SK-N-SH treated with all-trans-retinoic acid at 6 μM for 48 hours (cell line): Measurements from ENCODE around the gene PRKD2.

Experiments used
- ATAC-seq: fragments of 200-7000 bp; cut with Tn5 transposase; 3 replicates; pipeline ENCODE4 v1.9.1; 2020; ENCODE audit warnings: mild to moderate bottlenecking, moderate library complexity
- ARNTL ChIP-seq: fragments of 450-650 bp; formaldehyde crosslinking; IDR thresholded peaks from 2 replicates; pipeline ENCODE4 v1.5.0; 2020; ENCODE audit warnings: low read depth, mild to moderate bottlenecking, moderate library complexity, borderline replicate concordance
- BACH2 ChIP-seq: fragments of 250-450 bp; sonication (Bioruptor Pico); IDR thresholded peaks from 2 replicates; pipeline ENCODE4 v1.9.0; 2021; ENCODE audit warnings: mild to moderate bottlenecking, borderline replicate concordance
- CSDC2 ChIP-seq: fragments of 250-450 bp; sonication (Bioruptor Pico); IDR thresholded peaks from 2 replicates; pipeline ENCODE4 v1.5.0; 2020; ENCODE audit warnings: mild to moderate bottlenecking, moderate library complexity
- ESRRG ChIP-seq: fragments of 250-450 bp; sonication (Bioruptor Pico); IDR thresholded peaks from 2 replicates; pipeline ENCODE4 v1.6.1; 2021; ENCODE audit warnings: mild to moderate bottlenecking
- ISL1 ChIP-seq: fragments of 250-450 bp; sonication (Bioruptor Pico); IDR thresholded peaks from 2 replicates; pipeline ENCODE4 v2.1.2; 2022; ENCODE audit warnings: mild to moderate bottlenecking, moderate library complexity
- OSR1 ChIP-seq: fragments of 250-450 bp; sonication (Bioruptor Pico); IDR thresholded peaks from 2 replicates; pipeline ENCODE4 v1.8.0; 2022; ENCODE audit warnings: moderate library complexity, mild to moderate bottlenecking, inconsistent platforms
- PPARA ChIP-seq: fragments of 250-450 bp; sonication (Bioruptor Pico); IDR thresholded peaks from 2 replicates; pipeline ENCODE4 v1.5.0; 2020; ENCODE audit warnings: mild to moderate bottlenecking, borderline replicate concordance
- SNAI2 ChIP-seq: fragments of 250-450 bp; sonication (Bioruptor Pico); IDR thresholded peaks from 2 replicates; pipeline ENCODE4 v1.5.0; 2020; ENCODE audit warnings: mild to moderate bottlenecking, moderate library complexity
- TCF4 ChIP-seq: fragments of 250-450 bp; sonication (Bioruptor Pico); IDR thresholded peaks from 2 replicates; pipeline ENCODE4 v1.8.0; 2021; ENCODE audit warnings: mild to moderate bottlenecking, moderate library complexity, borderline replicate concordance
- TOX ChIP-seq: fragments of 250-450 bp; sonication (Bioruptor Pico); IDR thresholded peaks from 2 replicates; pipeline ENCODE4 v1.8.0; 2021; ENCODE audit warnings: mild to moderate bottlenecking, moderate library complexity, borderline replicate concordance
- ZC3H10 ChIP-seq: fragments of 250-450 bp; sonication (Bioruptor Pico); IDR thresholded peaks from 2 replicates; pipeline ENCODE4 v1.5.1; 2021; ENCODE audit warnings: mild to moderate bottlenecking, moderate library complexity
- ZFP3 ChIP-seq: fragments of 250-450 bp; sonication (Bioruptor Pico); IDR thresholded peaks from 2 replicates; pipeline ENCODE4 v1.5.0; 2020; ENCODE audit warnings: mild to moderate bottlenecking, moderate library complexity
- ZFP30 ChIP-seq: fragments of 450-650 bp; formaldehyde crosslinking; IDR thresholded peaks from 2 replicates; pipeline ENCODE4 v1.5.0; 2022; ENCODE audit warnings: mild to moderate bottlenecking, moderate library complexity
- ZNF70 ChIP-seq: fragments of 450-650 bp; formaldehyde crosslinking; IDR thresholded peaks from 2 replicates; pipeline ENCODE4 v1.5.0; 2020; ENCODE audit warnings: mild to moderate bottlenecking, moderate library complexity
- ZNF8 ChIP-seq: fragments of 450-650 bp; formaldehyde crosslinking; IDR thresholded peaks from 2 replicates; pipeline ENCODE4 v1.5.0; 2020; ENCODE audit warnings: mild to moderate bottlenecking, moderate library complexity
- TF ChIP-seq, protein P1 (sequence below): fragments of 250-450 bp; sonication (Bioruptor Pico); IDR thresholded peaks from 2 replicates; pipeline ENCODE4 v1.8.0; 2020; ENCODE audit warnings: mild to moderate bottlenecking, moderate library complexity, borderline replicate concordance
- TF ChIP-seq, protein P2 (sequence below): fragments of 250-450 bp; sonication (Bioruptor Pico); IDR thresholded peaks from 2 replicates; pipeline ENCODE4 v1.5.0; 2020; ENCODE audit warnings: mild to moderate bottlenecking, moderate library complexity
- TF ChIP-seq, protein P3 (sequence below): fragments of 250-450 bp; sonication (Bioruptor Pico); IDR thresholded peaks from 2 replicates; pipeline ENCODE4 v1.5.1; 2021; ENCODE audit warnings: mild to moderate bottlenecking, moderate library complexity
- TF ChIP-seq, protein P4 (sequence below): fragments of 250-450 bp; sonication (Bioruptor Pico); IDR thresholded peaks from 2 replicates; pipeline ENCODE4 v1.8.0; 2021; ENCODE audit warnings: low read depth, mild to moderate bottlenecking, moderate library complexity, borderline replicate concordance
- TF ChIP-seq, protein P5 (sequence below): fragments of 250-450 bp; sonication (Bioruptor Pico); IDR thresholded peaks from 2 replicates; pipeline ENCODE4 v1.5.1; 2020; ENCODE audit warnings: low read depth, mild to moderate bottlenecking, moderate library complexity

Gene PRKD2

DNA sequence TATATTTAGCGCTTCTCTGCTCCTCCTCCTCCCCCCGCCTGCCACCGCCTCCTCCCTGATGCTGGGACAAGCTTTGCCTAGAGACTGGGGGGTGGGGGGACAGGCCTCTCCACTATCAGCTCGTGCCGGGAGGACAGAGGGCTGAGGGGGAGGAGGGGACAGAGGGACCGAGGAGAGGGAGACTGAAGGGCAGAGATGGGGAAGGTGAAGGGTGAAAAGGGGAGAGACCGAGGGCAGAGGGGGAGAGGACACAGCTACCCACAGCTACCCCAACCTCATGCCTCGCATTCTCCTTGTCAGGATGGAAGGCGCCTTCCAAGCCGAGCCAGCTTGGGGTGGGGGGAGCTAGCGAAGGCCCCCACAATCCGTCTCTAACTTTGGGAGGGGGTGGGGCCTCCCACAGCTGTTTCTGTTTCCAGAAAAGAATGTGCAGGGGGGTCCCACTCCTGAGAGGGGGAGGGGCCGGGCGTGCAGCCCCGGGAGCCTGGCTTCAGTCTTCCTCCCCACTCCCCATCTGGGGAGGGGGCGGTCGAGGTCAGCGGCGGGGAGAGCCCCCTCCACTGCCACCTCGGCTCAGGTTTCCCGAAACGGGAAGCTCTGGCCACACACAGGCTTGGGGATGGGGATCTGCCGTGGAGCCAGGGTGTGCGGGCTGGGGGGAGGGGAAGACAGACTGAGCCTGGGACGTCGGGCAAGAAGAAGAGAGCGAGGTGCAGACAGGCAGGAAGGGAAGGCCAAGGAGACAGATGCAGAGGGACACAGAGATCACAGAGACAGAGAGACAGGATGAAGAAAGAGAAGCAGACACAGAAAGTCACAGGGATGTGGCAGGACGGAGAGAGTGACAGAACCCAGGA, 57.5 kb downstream of the PRKD2 start:
- no peak for TF ChIP-seq TCF4 (CRISPR knock-in tag)
- no peak for TF ChIP-seq ZFP3
- TF ChIP-seq, protein P1, sequence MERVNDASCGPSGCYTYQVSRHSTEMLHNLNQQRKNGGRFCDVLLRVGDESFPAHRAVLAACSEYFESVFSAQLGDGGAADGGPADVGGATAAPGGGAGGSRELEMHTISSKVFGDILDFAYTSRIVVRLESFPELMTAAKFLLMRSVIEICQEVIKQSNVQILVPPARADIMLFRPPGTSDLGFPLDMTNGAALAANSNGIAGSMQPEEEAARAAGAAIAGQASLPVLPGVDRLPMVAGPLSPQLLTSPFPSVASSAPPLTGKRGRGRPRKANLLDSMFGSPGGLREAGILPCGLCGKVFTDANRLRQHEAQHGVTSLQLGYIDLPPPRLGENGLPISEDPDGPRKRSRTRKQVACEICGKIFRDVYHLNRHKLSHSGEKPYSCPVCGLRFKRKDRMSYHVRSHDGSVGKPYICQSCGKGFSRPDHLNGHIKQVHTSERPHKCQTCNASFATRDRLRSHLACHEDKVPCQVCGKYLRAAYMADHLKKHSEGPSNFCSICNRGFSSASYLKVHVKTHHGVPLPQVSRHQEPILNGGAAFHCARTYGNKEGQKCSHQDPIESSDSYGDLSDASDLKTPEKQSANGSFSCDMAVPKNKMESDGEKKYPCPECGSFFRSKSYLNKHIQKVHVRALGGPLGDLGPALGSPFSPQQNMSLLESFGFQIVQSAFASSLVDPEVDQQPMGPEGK (CRISPR knock-in tag): no peak
- no peak for TF ChIP-seq ZC3H10 (CRISPR knock-in tag)
- no peak for TF ChIP-seq ZNF70 (CRISPR knock-in tag)
- no peak for TF ChIP-seq OSR1 (CRISPR knock-in tag)
- TF ChIP-seq PPARA (CRISPR knock-in tag): no peak
- no peak for TF ChIP-seq SNAI2 (CRISPR knock-in tag)
- no peak for TF ChIP-seq ZNF8 (CRISPR knock-in tag)
- TF ChIP-seq BACH2: no peak
- TF ChIP-seq ISL1: no peak
- TF ChIP-seq, protein P2, sequence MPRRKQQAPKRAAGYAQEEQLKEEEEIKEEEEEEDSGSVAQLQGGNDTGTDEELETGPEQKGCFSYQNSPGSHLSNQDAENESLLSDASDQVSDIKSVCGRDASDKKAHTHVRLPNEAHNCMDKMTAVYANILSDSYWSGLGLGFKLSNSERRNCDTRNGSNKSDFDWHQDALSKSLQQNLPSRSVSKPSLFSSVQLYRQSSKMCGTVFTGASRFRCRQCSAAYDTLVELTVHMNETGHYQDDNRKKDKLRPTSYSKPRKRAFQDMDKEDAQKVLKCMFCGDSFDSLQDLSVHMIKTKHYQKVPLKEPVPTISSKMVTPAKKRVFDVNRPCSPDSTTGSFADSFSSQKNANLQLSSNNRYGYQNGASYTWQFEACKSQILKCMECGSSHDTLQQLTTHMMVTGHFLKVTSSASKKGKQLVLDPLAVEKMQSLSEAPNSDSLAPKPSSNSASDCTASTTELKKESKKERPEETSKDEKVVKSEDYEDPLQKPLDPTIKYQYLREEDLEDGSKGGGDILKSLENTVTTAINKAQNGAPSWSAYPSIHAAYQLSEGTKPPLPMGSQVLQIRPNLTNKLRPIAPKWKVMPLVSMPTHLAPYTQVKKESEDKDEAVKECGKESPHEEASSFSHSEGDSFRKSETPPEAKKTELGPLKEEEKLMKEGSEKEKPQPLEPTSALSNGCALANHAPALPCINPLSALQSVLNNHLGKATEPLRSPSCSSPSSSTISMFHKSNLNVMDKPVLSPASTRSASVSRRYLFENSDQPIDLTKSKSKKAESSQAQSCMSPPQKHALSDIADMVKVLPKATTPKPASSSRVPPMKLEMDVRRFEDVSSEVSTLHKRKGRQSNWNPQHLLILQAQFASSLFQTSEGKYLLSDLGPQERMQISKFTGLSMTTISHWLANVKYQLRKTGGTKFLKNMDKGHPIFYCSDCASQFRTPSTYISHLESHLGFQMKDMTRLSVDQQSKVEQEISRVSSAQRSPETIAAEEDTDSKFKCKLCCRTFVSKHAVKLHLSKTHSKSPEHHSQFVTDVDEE (CRISPR knock-in tag): no peak
- peak; percentile 9 for ATAC-seq

DNA sequence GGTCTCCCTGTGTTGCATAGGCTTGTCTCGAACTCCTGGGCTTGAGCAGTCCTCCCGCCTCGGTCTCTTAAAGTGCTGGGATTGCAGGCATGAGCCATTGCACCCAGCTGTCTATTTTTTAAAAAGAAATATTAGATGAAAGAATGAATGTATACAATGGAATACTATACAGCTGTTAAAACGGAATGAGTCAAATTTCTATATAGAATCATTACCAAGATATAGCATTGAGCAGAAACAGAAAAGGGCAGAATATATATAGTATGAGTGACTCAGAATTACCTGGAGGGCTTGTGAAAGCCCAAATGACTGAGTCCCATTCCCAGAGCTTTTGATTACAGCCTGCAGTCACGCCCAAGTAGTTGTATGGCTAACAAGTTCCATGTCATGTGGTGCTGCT, 60.4 kb downstream of the PRKD2 start:
- ATAC-seq: no peak
- TF ChIP-seq, protein P1 (CRISPR knock-in tag): no peak
- TF ChIP-seq, protein P3, sequence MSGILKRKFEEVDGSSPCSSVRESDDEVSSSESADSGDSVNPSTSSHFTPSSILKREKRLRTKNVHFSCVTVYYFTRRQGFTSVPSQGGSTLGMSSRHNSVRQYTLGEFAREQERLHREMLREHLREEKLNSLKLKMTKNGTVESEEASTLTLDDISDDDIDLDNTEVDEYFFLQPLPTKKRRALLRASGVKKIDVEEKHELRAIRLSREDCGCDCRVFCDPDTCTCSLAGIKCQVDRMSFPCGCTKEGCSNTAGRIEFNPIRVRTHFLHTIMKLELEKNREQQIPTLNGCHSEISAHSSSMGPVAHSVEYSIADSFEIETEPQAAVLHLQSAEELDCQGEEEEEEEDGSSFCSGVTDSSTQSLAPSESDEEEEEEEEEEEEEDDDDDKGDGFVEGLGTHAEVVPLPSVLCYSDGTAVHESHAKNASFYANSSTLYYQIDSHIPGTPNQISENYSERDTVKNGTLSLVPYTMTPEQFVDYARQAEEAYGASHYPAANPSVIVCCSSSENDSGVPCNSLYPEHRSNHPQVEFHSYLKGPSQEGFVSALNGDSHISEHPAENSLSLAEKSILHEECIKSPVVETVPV: no peak
- TF ChIP-seq PPARA (CRISPR knock-in tag) (no peak), CSDC2 (no peak), ZNF70 (CRISPR knock-in tag) (no peak), ARNTL (CRISPR knock-in tag) (no peak), TOX (CRISPR knock-in tag) (no peak), ZFP3 (no peak), TCF4 (CRISPR knock-in tag) (no peak), ESRRG (no peak), ISL1 (no peak), ZNF8 (CRISPR knock-in tag) (no peak), BACH2 (no peak), OSR1 (CRISPR knock-in tag) (no peak), ZFP30 (CRISPR knock-in tag) (no peak), ZC3H10 (CRISPR knock-in tag) (no peak), SNAI2 (CRISPR knock-in tag) (no peak)
- TF ChIP-seq, protein P4, sequence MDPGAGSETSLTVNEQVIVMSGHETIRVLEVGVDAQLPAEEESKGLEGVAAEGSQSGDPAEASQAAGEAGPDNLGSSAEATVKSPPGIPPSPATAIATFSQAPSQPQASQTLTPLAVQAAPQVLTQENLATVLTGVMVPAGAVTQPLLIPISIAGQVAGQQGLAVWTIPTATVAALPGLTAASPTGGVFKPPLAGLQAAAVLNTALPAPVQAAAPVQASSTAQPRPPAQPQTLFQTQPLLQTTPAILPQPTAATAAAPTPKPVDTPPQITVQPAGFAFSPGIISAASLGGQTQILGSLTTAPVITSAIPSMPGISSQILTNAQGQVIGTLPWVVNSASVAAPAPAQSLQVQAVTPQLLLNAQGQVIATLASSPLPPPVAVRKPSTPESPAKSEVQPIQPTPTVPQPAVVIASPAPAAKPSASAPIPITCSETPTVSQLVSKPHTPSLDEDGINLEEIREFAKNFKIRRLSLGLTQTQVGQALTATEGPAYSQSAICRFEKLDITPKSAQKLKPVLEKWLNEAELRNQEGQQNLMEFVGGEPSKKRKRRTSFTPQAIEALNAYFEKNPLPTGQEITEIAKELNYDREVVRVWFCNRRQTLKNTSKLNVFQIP (CRISPR knock-in tag): no peak
- TF ChIP-seq, protein P5, sequence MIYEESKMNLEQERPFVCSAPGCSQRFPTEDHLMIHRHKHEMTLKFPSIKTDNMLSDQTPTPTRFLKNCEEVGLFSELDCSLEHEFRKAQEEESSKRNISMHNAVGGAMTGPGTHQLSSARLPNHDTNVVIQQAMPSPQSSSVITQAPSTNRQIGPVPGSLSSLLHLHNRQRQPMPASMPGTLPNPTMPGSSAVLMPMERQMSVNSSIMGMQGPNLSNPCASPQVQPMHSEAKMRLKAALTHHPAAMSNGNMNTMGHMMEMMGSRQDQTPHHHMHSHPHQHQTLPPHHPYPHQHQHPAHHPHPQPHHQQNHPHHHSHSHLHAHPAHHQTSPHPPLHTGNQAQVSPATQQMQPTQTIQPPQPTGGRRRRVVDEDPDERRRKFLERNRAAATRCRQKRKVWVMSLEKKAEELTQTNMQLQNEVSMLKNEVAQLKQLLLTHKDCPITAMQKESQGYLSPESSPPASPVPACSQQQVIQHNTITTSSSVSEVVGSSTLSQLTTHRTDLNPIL (CRISPR knock-in tag): no peak
